Measurements from ENCODE around the gene NRDC. TPM values are rescaled to one million over a fixed set of nuclear protein-coding genes. Genes with fewer than 3 reads are reported as not detected.

The NRDC gene
- total and polyA plus RNA-seq, 10 of the 15 experiments (the other 5 are each of a cell fraction or from before 2014, with no cell fraction given), result 50.1 to 134 (median 90.4) TPM

GRCh38 chr1:51851882-51852396, 26.6 kb downstream of the NRDC start (continued):
- TF ChIP-seq HDAC6 (IDR thresholded peaks at IDR 0.05; ENCODE audit: unreplicated experiment) (no peak), CEBPB (IDR thresholded peaks at IDR 0.05; ENCODE audit: borderline replicate concordance in 1 of 2, low read depth in 2 of 2, low read length in 2 of 2) (no peak), ZBTB40 (IDR thresholded peaks at IDR 0.05; ENCODE audit: borderline replicate concordance) (no peak)

GRCh38 chr1:51850420-51851223, 27.9 kb downstream of the NRDC start:
- no peaks in the 10 kb centered on the region for H4K20me1 ChIP-seq (ENCODE audit: control insufficient read depth, insufficient read depth)
- no peak for DNase-seq (ENCODE audit: low read depth, low spot score)
- CTCF ChIA-PET, result interaction anchor here (0.7 kb wide), 1 partner anchor 8 kb away, joined by 3 read pairs; no protein-coding TSS in a partner anchor
- no TSS peak for BruUV-seq (replicated peaks)
- H3K36me3 ChIP-seq (ENCODE audit: control insufficient read depth in 2 of 2, insufficient read depth in 2 of 2, low read length in 1 of 2), result no peaks in the 10 kb centered on the region; a peak in 2 of 4 replicates
- no peak overlapping the region for H3K27ac ChIP-seq (ENCODE audit: control insufficient read depth, insufficient read depth)
- H3K4me3 ChIP-seq, result no peak overlapping the region
- SMC1A ChIA-PET (ENCODE audit: uncharacterized antibody, unreplicated experiment), result interaction anchor here (1.5 kb wide), 1 partner anchor 9 kb away, joined by 6 read pairs; no protein-coding TSS in a partner anchor
- no peak for FAIRE-seq
- H3K4me2 ChIP-seq (ENCODE audit: control insufficient read depth, insufficient read depth), result no peak overlapping the region
- H3K79me2 ChIP-seq (ENCODE audit: control insufficient read depth, insufficient read depth, low read length), result no peaks in the 10 kb centered on the region
- no peak for TF ChIP-seq SIN3A (IDR thresholded peaks at IDR 0.05; ENCODE audit: low read depth, low read length)
- TF ChIP-seq GATAD2B (conservative IDR thresholded peaks at IDR 0.05; ENCODE audit: low read depth), result no peak
- no peak for TF ChIP-seq TCF7 (IDR thresholded peaks at IDR 0.05; ENCODE audit: borderline replicate concordance)
- no peak for TF ChIP-seq SREBF1 (IDR thresholded peaks at IDR 0.05; ENCODE audit: low read length)
- no peak for TF ChIP-seq IRF4 (IDR thresholded peaks at IDR 0.05; ENCODE audit: low read depth, low read length)
- TF ChIP-seq E2F8 (IDR thresholded peaks at IDR 0.05; ENCODE audit: low read depth, partially characterized antibody), result no peak
- TF ChIP-seq SPI1 (IDR thresholded peaks at IDR 0.05; ENCODE audit: borderline replicate concordance, insufficient read depth, low read depth, low read length), result 0 out of 2 replicates have a peak, but pooled peaks have one; percentile 26
- RAD21 ChIA-PET (ENCODE audit: unreplicated experiment), result no interaction called here
- intact Hi-C loops (cut with micrococcal nuclease; ENCODE audit: unreplicated experiment) (no loop called here), in situ Hi-C loops (cut with MboI) (no loop called here)
- H3K27me3 ChIP-seq (replicated peaks in 1 of 2; ENCODE audit: control insufficient read depth in 2 of 2, insufficient read depth in 2 of 2, low read length in 1 of 2), result no peaks in the 10 kb centered on the region
- POLR2A ChIA-PET, result no interaction called here
- 75% methylated on average over 8 of the region's 8 CpGs for WGBS (ENCODE audit: insufficient coverage, insufficient replicate concordance, low lambda C conversion rate, missing lambda C conversion rate)
- H2AFZ ChIP-seq (ENCODE audit: control insufficient read depth, low read depth, low read length), result no peak overlapping the region
- H3K9ac ChIP-seq (ENCODE audit: control insufficient read depth, insufficient read depth, low read length), result no peak overlapping the region
- no peaks in the 10 kb centered on the region for H3K4me1 ChIP-seq (ENCODE audit: control insufficient read depth, insufficient read depth, low read length)
- H3K9me3 ChIP-seq (replicated peaks; ENCODE audit: control insufficient read depth, insufficient read depth, low read length), result no peaks in the 10 kb centered on the region; the same call in 2 of the 3 replicates
- no peak for ATAC-seq

Data from GM12878 (cell line).